Endodermal cell (in vitro differentiated cells): ENCODE measurements around the gene HMGCL. TPM values are rescaled to one million over a fixed set of nuclear protein-coding genes. Genes with fewer than 3 reads are reported as not detected.
"Not testable (repeated sequence)": the region's sequence is repeated elsewhere in the genome, so short reads cannot be mapped to it uniquely, and the experiment has no call there.

Source experiments
- DNase-seq: peaks from one replicate; pipeline ENCODE4 v3.0.0-alpha.2; 2017
- H3K27ac ChIP-seq: 2 replicates; pipeline ENCODE4 v1.5.1; 2013; ENCODE audit warnings: mild to moderate bottlenecking, low read depth, low read length, moderate library complexity
- H3K27me3 ChIP-seq: 2 replicates; pipeline ENCODE4 v1.6.1; 2013; ENCODE audit warnings: mild to moderate bottlenecking, low read length, moderate library complexity; ENCODE audit not compliant: insufficient read depth, control insufficient read depth, poor library complexity, severe bottlenecking
- H3K36me3 ChIP-seq: 2 replicates; pipeline ENCODE4 v1.7.0; 2013; ENCODE audit warnings: mild to moderate bottlenecking, low read length, moderate library complexity; ENCODE audit not compliant: control insufficient read depth, insufficient read depth
- H3K4me1 ChIP-seq: one replicate; pipeline ENCODE4 v1.7.0; 2013; ENCODE audit warnings: low read length; ENCODE audit not compliant: control insufficient read depth, insufficient read depth
- H3K4me3 ChIP-seq: 2 replicates; pipeline ENCODE4 v1.5.1; 2013; ENCODE audit warnings: mild to moderate bottlenecking, low read length, moderate library complexity
- H3K9ac ChIP-seq: 2 replicates; pipeline ENCODE4 v1.6.1; 2013; ENCODE audit warnings: mild to moderate bottlenecking, low read length, moderate library complexity; ENCODE audit not compliant: poor library complexity, severe bottlenecking; ENCODE audit errors: extremely low read depth
- H3K9me3 ChIP-seq: 2 replicates; pipeline ENCODE4 v1.6.1; 2013; ENCODE audit warnings: mild to moderate bottlenecking, low read length, moderate library complexity; ENCODE audit not compliant: control insufficient read depth
- H3K27ac Mint-ChIP-seq: 2 replicates; pipeline ENCODE4 v1.8.0; 2020; ENCODE audit warnings: mixed read lengths
- H3K27me3 Mint-ChIP-seq: 2 replicates; pipeline ENCODE4 v1.8.0; 2021; ENCODE audit warnings: mild to moderate bottlenecking, mixed read lengths; ENCODE audit not compliant: insufficient read depth
- H3K36me3 Mint-ChIP-seq: 2 replicates; pipeline ENCODE4 v1.8.0; 2020; ENCODE audit warnings: low read depth, mixed read lengths
- H3K4me1 Mint-ChIP-seq: 2 replicates; pipeline ENCODE4 v1.8.0; 2020; ENCODE audit warnings: mixed read lengths
- H3K4me3 Mint-ChIP-seq: 2 replicates; pipeline ENCODE4 v1.8.0; 2020; ENCODE audit warnings: mild to moderate bottlenecking, moderate library complexity, mixed read lengths
- H3K9me3 Mint-ChIP-seq: 2 replicates; pipeline ENCODE4 v1.8.0; 2020; ENCODE audit warnings: mild to moderate bottlenecking, mixed read lengths
- WGBS, 2 experiments: methylation state at CpG; one replicate each; pipeline versions ENCODE4 v1.1.5 to v1.1.7; 2013; ENCODE audit warnings: missing lambda C conversion rate in 2 of 2, mixed read lengths in 1 of 2; ENCODE audit not compliant: insufficient coverage in 1 of 2, insufficient read length in 1 of 2; 5-methylcytosine and 5-hydroxymethylcytosine counted together
- total RNA-seq, 2 donors: library from RNA; stranded (reverse); fragmentation: NEBNext Ultra II Directional in 1 of 2; extraction: Animal tissue kit (Norgen Biotek cat#: 25700) in 1 of 2; gene quantifications; 2 replicates in 1 of 2; 3 replicates in 1 of 2; pipeline ENCODE4 v1.2.1, GENCODE V29; 2021
- TF ChIP-seq, protein P1 (sequence below): fragments of 200-600 bp; sonication (generic); conservative IDR thresholded peaks from 2 replicates; pipeline ENCODE4 v1.5.0; 2021; ENCODE audit warnings: antibody characterized with exemption, mild to moderate bottlenecking

HMGCL gene
- total RNA-seq, 2 donors from 2014 or later = 24.0 to 41.7 TPM

GRCh38 chr1:23784846-23785245, 40.4 kb downstream of the HMGCL start:
- Histone ChIP-seq H3K36me3 (peaks cover 74% of the 10 kb centered on the region), H3K4me3 (no peak overlapping the region), H3K27me3 (no peaks in the 10 kb centered on the region), H3K4me1 (no peaks in the 10 kb centered on the region), H3K9ac (no peak overlapping the region), H3K27ac (no peak overlapping the region), H3K9me3 (no peaks in the 10 kb centered on the region)
- no peak for DNase-seq
- 93 to 95% methylated on average over 4 of the region's 4 CpGs for WGBS, 2 experiments
- Mint-ChIP-seq H3K36me3 (peaks cover 57% of the 10 kb centered on the region), H3K4me1 (no peaks in the 10 kb centered on the region), H3K27ac (no peak overlapping the region), H3K27me3 (no peaks in the 10 kb centered on the region), H3K9me3 (no peaks in the 10 kb centered on the region), H3K4me3 (no peak overlapping the region)
- TF ChIP-seq, protein P1, sequence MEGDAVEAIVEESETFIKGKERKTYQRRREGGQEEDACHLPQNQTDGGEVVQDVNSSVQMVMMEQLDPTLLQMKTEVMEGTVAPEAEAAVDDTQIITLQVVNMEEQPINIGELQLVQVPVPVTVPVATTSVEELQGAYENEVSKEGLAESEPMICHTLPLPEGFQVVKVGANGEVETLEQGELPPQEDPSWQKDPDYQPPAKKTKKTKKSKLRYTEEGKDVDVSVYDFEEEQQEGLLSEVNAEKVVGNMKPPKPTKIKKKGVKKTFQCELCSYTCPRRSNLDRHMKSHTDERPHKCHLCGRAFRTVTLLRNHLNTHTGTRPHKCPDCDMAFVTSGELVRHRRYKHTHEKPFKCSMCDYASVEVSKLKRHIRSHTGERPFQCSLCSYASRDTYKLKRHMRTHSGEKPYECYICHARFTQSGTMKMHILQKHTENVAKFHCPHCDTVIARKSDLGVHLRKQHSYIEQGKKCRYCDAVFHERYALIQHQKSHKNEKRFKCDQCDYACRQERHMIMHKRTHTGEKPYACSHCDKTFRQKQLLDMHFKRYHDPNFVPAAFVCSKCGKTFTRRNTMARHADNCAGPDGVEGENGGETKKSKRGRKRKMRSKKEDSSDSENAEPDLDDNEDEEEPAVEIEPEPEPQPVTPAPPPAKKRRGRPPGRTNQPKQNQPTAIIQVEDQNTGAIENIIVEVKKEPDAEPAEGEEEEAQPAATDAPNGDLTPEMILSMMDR = no peak

DNA sequence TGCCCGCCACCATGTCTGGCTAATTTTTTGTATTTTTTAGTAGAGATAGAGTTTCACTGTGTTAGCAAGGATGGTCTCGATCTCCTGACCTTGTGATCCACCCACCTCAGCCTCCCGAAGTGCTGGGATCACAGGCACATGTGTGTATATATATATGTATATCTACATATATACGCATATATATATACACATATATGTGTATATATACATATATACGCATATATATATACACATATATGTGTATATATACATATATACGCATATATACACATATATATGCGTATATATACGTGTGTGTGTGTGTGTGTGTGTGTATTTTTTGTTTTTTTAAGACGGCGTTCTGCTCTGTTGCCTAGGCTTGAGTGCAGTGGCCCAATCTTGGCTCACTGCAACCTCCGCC, 42.1 kb downstream of the HMGCL start:
- H3K36me3 Mint-ChIP-seq = peaks cover 50% of the 10 kb centered on the region
- not testable (repeated sequence) for H3K4me1 Mint-ChIP-seq

DNA sequence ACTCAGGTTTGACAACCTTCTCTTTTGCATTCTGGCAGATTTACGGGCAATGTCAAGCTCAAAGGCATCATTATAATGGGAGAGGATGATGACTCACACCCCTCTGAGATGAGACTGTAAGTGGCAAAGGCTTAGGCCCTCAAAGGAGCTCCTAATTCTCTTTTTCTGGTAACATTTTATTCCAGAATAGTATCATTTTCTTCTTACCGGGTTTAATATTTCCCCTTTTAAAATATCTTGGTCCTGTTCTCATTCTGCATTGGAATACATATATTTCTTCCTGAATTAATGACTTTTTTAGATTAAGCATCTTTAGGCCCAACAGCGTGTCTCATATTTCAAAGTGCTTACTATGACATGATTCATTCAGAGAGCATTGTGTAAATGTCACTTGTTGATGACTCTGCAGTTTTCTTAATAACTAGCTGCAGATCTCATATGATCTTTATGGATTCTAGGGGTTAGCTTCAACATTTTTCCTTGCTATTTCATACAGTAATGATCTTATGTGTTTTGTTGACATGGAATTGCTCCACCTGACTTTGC, 45.3 kb downstream of the HMGCL start:
- no peak overlapping the region for H3K27ac Mint-ChIP-seq
- Histone ChIP-seq H3K27me3 (no peaks in the 10 kb centered on the region), H3K4me3 (peak overlapping the region; percentile 95), H3K36me3 (peaks cover 37% of the 10 kb centered on the region), H3K9me3 (no peaks in the 10 kb centered on the region), H3K9ac (no peak overlapping the region), H3K27ac (no peak overlapping the region), H3K4me1 (no peaks in the 10 kb centered on the region)
- H3K4me3 Mint-ChIP-seq = peak overlapping the region; percentile 81
- H3K9me3 Mint-ChIP-seq = no peaks in the 10 kb centered on the region
- TF ChIP-seq, protein P1 = no peak
- H3K27me3 Mint-ChIP-seq = no peaks in the 10 kb centered on the region
- DNase-seq = no peak
- 94 to 100% methylated on average over 3 of the region's 3 CpGs for WGBS, 2 experiments
- H3K4me1 Mint-ChIP-seq = peaks cover 7% of the 10 kb centered on the region
- H3K36me3 Mint-ChIP-seq = peaks cover 20% of the 10 kb centered on the region

More for the DNA sequence above, 42.1 kb downstream of the HMGCL start:
- H3K27me3 Mint-ChIP-seq, H3K4me3 Mint-ChIP-seq, H3K27ac Mint-ChIP-seq, H3K9me3 ChIP-seq, H3K4me1 ChIP-seq, H3K27me3 ChIP-seq, DNase-seq, H3K9ac ChIP-seq, H3K4me3 ChIP-seq, H3K27ac ChIP-seq, H3K9me3 Mint-ChIP-seq: not testable (repeated sequence)
- 94 to 99% methylated on average over 3 to 6 of the region's 11 CpGs for WGBS, 2 experiments
- peaks cover 68% of the 10 kb centered on the region for H3K36me3 ChIP-seq
